ENCODE measurements around the gene RNF166. TPM values are rescaled to one million over a fixed set of nuclear protein-coding genes. Genes with fewer than 3 reads are reported as not detected.

The RNF166 gene
- total RNA-seq, 1 donor from 2014 or later: 14.2 TPM

DNA sequence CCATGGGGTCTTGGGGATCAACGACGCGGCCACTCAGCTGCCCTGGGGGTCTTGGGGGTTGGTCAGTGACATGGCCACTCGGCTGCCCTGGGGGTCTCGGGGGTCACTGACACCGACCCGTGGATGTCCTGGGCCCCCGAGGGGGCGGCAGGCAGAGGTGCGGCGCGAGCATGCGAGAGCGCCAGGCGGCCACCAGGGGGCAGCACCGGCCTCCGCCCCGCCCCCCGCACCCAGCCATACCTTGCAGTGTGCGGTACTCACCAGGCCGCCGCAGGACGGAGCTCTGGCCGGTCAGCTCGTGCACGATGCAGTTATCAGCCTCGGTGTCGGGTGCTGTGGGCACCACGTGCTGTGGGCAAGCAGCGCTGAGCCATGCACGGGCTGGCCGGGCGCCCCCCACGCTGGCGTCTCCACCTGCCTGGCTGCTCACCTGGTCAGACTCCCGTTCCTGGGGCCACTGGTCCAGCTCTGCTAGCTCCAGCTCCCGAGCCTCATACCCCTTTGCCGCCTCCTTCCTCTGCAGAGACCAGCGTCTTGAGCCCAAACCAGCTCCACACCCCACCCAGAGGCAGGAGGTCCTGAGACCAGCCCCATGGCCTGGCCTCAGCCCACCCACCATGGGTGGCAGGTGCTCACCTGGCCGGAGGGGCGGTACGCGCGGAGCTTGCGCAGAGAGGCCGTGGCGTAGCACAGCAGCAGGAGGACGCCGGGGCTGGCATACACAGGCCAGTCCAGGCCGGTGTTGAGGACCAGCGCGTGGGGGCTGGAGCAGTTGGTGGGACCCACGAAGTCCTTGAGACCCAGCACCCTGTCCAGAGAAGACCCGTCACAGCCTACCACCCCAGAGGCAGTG lies 31.3 kb upstream of the RNF166 start:
- Histone ChIP-seq H3K4me3 (no peak overlapping the region), H3K27ac (replicated peaks) (no peak overlapping the region), H3K27me3 (ENCODE audit: low read depth) (no peaks in the 10 kb centered on the region), H3K9me3 (replicated peaks) (no peaks in the 10 kb centered on the region), H3K36me3 (peaks cover 8% of the 10 kb centered on the region), H3K4me1 (peaks cover 6% of the 10 kb centered on the region)
- DNase-seq: peak; percentile 71
- TF ChIP-seq, protein P1, sequence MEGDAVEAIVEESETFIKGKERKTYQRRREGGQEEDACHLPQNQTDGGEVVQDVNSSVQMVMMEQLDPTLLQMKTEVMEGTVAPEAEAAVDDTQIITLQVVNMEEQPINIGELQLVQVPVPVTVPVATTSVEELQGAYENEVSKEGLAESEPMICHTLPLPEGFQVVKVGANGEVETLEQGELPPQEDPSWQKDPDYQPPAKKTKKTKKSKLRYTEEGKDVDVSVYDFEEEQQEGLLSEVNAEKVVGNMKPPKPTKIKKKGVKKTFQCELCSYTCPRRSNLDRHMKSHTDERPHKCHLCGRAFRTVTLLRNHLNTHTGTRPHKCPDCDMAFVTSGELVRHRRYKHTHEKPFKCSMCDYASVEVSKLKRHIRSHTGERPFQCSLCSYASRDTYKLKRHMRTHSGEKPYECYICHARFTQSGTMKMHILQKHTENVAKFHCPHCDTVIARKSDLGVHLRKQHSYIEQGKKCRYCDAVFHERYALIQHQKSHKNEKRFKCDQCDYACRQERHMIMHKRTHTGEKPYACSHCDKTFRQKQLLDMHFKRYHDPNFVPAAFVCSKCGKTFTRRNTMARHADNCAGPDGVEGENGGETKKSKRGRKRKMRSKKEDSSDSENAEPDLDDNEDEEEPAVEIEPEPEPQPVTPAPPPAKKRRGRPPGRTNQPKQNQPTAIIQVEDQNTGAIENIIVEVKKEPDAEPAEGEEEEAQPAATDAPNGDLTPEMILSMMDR (IDR thresholded peaks at IDR 0.05; ENCODE audit: borderline replicate concordance): peak; percentile 98
- intact Hi-C loops (cut with micrococcal nuclease): loop anchor here (10.0 kb wide), 1 partner anchor 477 kb away; the partner anchor contains the start of gene ZNF778

DNA sequence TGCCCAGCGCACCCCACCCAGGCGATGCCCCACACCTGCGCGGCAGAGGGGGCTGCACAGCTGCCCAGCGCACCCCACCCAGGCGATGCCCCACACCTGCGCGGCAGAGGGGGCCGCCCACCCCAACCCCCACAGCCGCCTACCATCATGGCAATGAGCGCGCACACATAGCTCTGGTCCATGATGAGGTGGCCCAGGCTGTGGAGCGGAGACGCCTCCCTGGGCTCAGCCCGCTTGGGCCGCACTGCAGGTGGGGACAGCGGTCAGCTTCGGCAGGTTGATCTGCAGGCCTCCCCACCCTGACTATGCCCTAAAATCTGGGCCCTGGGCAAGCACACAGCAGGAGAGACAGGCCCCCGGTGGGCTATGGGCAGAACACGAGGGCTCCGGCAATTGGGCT lies 30.3 kb upstream of the RNF166 start:
- Histone ChIP-seq H3K4me3 (no peak overlapping the region), H3K36me3 (peaks cover 8% of the 10 kb centered on the region), H3K27me3 (ENCODE audit: low read depth) (no peaks in the 10 kb centered on the region), H3K4me1 (peaks cover 6% of the 10 kb centered on the region), H3K27ac (replicated peaks) (no peak overlapping the region), H3K9me3 (replicated peaks) (no peaks in the 10 kb centered on the region)
- DNase-seq: no peak
- intact Hi-C loops (cut with micrococcal nuclease): loop anchor here (10.0 kb wide), 1 partner anchor 478 kb away; the partner anchor contains the start of gene ZNF778
- TF ChIP-seq, protein P1 (IDR thresholded peaks at IDR 0.05; ENCODE audit: borderline replicate concordance): no peak

- intact Hi-C loops (cut with micrococcal nuclease): loop anchor here (10.0 kb wide), 1 partner anchor 479 kb away; the partner anchor contains the start of gene ZNF778
- Histone ChIP-seq H3K27me3 (ENCODE audit: low read depth) (no peaks in the 10 kb centered on the region), H3K9me3 (replicated peaks) (no peaks in the 10 kb centered on the region), H3K4me1 (peaks cover 6% of the 10 kb centered on the region), H3K36me3 (peaks cover 9% of the 10 kb centered on the region), H3K4me3 (no peak overlapping the region), H3K27ac (replicated peaks) (no peak overlapping the region)
- TF ChIP-seq, protein P1 (IDR thresholded peaks at IDR 0.05; ENCODE audit: borderline replicate concordance): no peak
- no peak for DNase-seq
Observed at GRCh38 chr16:88736088-88736487, 29.9 kb upstream of the RNF166 start.

DNA sequence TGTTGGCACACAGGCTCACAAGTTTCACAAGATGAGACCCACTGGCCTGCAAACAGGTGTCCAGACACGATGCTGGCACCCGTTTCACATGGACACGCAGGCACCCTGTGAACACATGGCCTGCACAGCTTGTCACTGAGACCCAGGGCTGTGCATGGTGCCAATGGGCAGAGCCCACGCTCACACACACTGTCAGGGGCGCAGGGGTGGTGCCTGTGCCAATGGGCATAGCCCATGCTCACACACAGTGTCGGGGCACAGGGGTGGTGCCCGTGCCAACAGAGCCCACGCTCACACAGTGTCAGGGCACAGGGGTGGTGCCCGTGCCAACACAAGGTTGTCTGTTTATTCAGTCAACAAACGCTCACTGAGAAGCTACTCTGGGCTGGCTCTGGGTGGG lies 29.4 kb upstream of the RNF166 start:
- Histone ChIP-seq H3K27me3 (ENCODE audit: low read depth) (no peaks in the 10 kb centered on the region), H3K4me1 (peaks cover 6% of the 10 kb centered on the region), H3K27ac (replicated peaks) (no peak overlapping the region), H3K4me3 (no peak overlapping the region), H3K9me3 (replicated peaks) (no peaks in the 10 kb centered on the region), H3K36me3 (peaks cover 13% of the 10 kb centered on the region)
- TF ChIP-seq, protein P1 (IDR thresholded peaks at IDR 0.05; ENCODE audit: borderline replicate concordance): no peak
- DNase-seq: no peak
- intact Hi-C loops (cut with micrococcal nuclease): loop anchor here (10.0 kb wide), 1 partner anchor 479 kb away; the partner anchor contains the start of gene ZNF778

GRCh38 chr16:88735121-88735520 lies 28.9 kb upstream of the RNF166 start:
- peaks cover 13% of the 10 kb centered on the region for H3K36me3 ChIP-seq
- DNase-seq: no peak
- intact Hi-C loops (cut with micrococcal nuclease): loop anchor here (10.0 kb wide), 1 partner anchor 480 kb away; the partner anchor contains the start of gene ZNF778
- no peak overlapping the region for H3K27ac ChIP-seq (replicated peaks)
- no peaks in the 10 kb centered on the region for H3K27me3 ChIP-seq (ENCODE audit: low read depth)
- TF ChIP-seq, protein P1 (IDR thresholded peaks at IDR 0.05; ENCODE audit: borderline replicate concordance): no peak
- H3K4me1 ChIP-seq: peaks cover 6% of the 10 kb centered on the region
- H3K9me3 ChIP-seq (replicated peaks): no peaks in the 10 kb centered on the region
- H3K4me3 ChIP-seq: no peak overlapping the region

Data from left ventricle myocardium inferior (tissue), 1 donor.